Measurements from ENCODE around the gene RNU1-4.
"Not testable (repeated sequence)": the region's sequence is repeated elsewhere in the genome, so short reads cannot be mapped to it uniquely, and the experiment has no call there.

RNU1-4 gene

GRCh38 chr1:16740047-16740964 is at the start of gene RNU1-4:
Gene RNU1-4 (plus strand): TSS chr1:16740516.
- not testable (repeated sequence) for DNase-seq (ENCODE audit: low read depth)

GRCh38 chr1:16690971-16691682 is 49.2 kb upstream of the RNU1-4 start:
- DNase-seq (ENCODE audit: low read depth): not testable (repeated sequence)

GRCh38 chr1:16692283-16692682 is 48.0 kb upstream of the RNU1-4 start:
- not testable (repeated sequence) for DNase-seq (ENCODE audit: low read depth)

- DNase-seq (ENCODE audit: low read depth): not testable (repeated sequence)
Observed at GRCh38 chr1:16692717-16693448, 47.4 kb upstream of the RNU1-4 start.

GRCh38 chr1:16693449-16694307 is 46.6 kb upstream of the RNU1-4 start:
- DNase-seq (ENCODE audit: low read depth): not testable (repeated sequence)

GRCh38 chr1:16694308-16694702 is 46.0 kb upstream of the RNU1-4 start:
- DNase-seq (ENCODE audit: low read depth): not testable (repeated sequence)

GRCh38 chr1:16696507-16697150 is 43.7 kb upstream of the RNU1-4 start:
- DNase-seq (ENCODE audit: low read depth): not testable (repeated sequence)

GRCh38 chr1:16697152-16697551 is 43.2 kb upstream of the RNU1-4 start:
- DNase-seq (ENCODE audit: low read depth): not testable (repeated sequence)

- not testable (repeated sequence) for DNase-seq (ENCODE audit: low read depth)
Observed at GRCh38 chr1:16699440-16699839, 40.9 kb upstream of the RNU1-4 start.

GRCh38 chr1:16700138-16700895 is 40.0 kb upstream of the RNU1-4 start:
- not testable (repeated sequence) for DNase-seq (ENCODE audit: low read depth)

GRCh38 chr1:16701189-16701588 is 39.1 kb upstream of the RNU1-4 start:
- DNase-seq (ENCODE audit: low read depth): not testable (repeated sequence)

GRCh38 chr1:16702280-16702679 is 38.0 kb upstream of the RNU1-4 start:
- not testable (repeated sequence) for DNase-seq (ENCODE audit: low read depth)

- not testable (repeated sequence) for DNase-seq (ENCODE audit: low read depth)
Observed at GRCh38 chr1:16703141-16703540, 37.2 kb upstream of the RNU1-4 start.

- DNase-seq (ENCODE audit: low read depth): not testable (repeated sequence)
Observed at GRCh38 chr1:16703602-16704001, 36.7 kb upstream of the RNU1-4 start.

GRCh38 chr1:16704076-16704475 is 36.2 kb upstream of the RNU1-4 start:
- DNase-seq (ENCODE audit: low read depth): not testable (repeated sequence)

- not testable (repeated sequence) for DNase-seq (ENCODE audit: low read depth)
Observed at GRCh38 chr1:16704502-16705100, 35.7 kb upstream of the RNU1-4 start.

GRCh38 chr1:16706302-16706701 is 34.0 kb upstream of the RNU1-4 start:
- DNase-seq (ENCODE audit: low read depth): not testable (repeated sequence)

- not testable (repeated sequence) for DNase-seq (ENCODE audit: low read depth)
Observed at GRCh38 chr1:16707130-16708093, 32.9 kb upstream of the RNU1-4 start.
